Measurements from ENCODE around the gene MATCAP1.

The MATCAP1 gene

DNA sequence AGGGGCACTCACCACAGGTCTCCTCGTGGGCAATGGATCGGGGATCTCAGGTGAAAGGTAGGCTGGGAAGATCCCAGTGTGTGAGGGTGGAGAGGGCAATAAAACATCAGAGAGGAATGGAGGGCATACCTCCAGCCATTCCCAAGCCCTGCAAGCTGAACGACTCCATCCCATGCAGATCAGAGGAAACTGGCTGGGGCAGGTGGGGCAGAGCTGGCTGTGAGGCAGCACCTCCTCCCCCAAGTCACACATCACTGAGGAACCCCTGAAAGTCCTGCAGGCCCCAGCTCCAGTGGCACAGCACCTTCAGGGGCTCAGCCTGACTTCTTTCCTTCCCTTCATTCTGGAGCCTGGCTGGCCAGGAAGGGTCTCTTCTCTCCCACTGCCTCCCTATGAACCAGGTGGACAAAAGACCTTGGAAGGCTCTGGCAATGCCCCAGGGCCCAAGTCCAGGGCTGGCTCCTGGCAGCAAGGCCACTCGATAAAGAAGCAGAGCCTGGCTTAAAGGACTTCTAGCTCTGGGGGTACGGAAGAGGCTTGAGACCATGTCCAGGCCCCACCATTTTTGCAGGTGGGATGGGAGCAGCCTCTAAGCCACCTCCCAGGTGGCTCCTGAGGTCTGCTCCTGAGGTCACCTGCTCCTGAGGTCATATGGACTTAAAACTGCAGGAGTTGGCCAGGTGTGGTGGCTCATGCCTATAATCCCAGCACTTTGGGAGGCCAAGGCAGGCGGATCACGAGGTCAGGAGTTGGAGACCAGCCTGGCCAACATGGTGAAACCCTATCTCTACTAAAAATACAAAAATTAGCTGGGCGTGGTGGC lies 29.6 kb upstream of the MATCAP1 start:
- TF ChIP-seq, protein P1, sequence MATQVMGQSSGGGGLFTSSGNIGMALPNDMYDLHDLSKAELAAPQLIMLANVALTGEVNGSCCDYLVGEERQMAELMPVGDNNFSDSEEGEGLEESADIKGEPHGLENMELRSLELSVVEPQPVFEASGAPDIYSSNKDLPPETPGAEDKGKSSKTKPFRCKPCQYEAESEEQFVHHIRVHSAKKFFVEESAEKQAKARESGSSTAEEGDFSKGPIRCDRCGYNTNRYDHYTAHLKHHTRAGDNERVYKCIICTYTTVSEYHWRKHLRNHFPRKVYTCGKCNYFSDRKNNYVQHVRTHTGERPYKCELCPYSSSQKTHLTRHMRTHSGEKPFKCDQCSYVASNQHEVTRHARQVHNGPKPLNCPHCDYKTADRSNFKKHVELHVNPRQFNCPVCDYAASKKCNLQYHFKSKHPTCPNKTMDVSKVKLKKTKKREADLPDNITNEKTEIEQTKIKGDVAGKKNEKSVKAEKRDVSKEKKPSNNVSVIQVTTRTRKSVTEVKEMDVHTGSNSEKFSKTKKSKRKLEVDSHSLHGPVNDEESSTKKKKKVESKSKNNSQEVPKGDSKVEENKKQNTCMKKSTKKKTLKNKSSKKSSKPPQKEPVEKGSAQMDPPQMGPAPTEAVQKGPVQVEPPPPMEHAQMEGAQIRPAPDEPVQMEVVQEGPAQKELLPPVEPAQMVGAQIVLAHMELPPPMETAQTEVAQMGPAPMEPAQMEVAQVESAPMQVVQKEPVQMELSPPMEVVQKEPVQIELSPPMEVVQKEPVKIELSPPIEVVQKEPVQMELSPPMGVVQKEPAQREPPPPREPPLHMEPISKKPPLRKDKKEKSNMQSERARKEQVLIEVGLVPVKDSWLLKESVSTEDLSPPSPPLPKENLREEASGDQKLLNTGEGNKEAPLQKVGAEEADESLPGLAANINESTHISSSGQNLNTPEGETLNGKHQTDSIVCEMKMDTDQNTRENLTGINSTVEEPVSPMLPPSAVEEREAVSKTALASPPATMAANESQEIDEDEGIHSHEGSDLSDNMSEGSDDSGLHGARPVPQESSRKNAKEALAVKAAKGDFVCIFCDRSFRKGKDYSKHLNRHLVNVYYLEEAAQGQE (IDR thresholded peaks at IDR 0.05; ENCODE audit: low read depth): no peak
- no peak for TF ChIP-seq TEAD4 (IDR thresholded peaks at IDR 0.05)

DNA sequence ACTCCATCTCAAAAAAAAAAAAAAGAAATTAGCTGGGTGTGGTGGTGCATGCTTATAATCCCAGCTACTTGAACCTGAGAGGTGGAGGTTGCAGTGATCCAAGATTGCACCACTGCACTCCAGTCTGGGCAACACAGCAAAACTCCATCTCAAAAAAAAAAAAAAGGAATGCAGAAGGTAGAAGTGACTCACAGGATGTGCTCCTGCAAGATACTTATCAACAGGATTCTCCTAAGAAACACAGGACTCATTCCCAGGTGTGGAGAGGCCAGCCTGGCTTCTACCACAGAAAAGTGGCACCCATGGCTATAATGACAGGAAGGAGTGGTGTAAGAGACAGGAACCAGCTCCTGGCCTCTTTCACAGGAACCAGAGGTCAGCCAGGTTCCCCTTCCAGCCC lies 29.0 kb upstream of the MATCAP1 start:
- no peak for TF ChIP-seq TCF12 (IDR thresholded peaks at IDR 0.05; ENCODE audit: low read depth)
- no peak for TF ChIP-seq ZBTB7A (IDR thresholded peaks at IDR 0.05; ENCODE audit: low read depth)
- TF ChIP-seq CREB1 (IDR thresholded peaks at IDR 0.05; ENCODE audit: low read depth): no peak
- TF ChIP-seq EP300 (IDR thresholded peaks at IDR 0.05; ENCODE audit: borderline replicate concordance): no peak

- TF ChIP-seq CEBPB (IDR thresholded peaks at IDR 0.05) (no peak), NFIC (IDR thresholded peaks at IDR 0.05) (no peak), RAD21 (IDR thresholded peaks at IDR 0.05; ENCODE audit: low read depth) (no peak), USF1 (IDR thresholded peaks at IDR 0.05) (no peak), ZBTB7A (IDR thresholded peaks at IDR 0.05; ENCODE audit: low read depth) (no peak), TCF12 (IDR thresholded peaks at IDR 0.05; ENCODE audit: low read depth) (no peak), EP300 (IDR thresholded peaks at IDR 0.05; ENCODE audit: borderline replicate concordance) (no peak), TAF1 (IDR thresholded peaks at IDR 0.05; ENCODE audit: low read depth) (no peak), FOXM1 (IDR thresholded peaks at IDR 0.05; ENCODE audit: borderline replicate concordance, low read depth) (no peak), YY1 (IDR thresholded peaks at IDR 0.05; ENCODE audit: low read depth) (no peak), EGR1 (IDR thresholded peaks at IDR 0.05) (no peak), CREB1 (IDR thresholded peaks at IDR 0.05; ENCODE audit: low read depth) (no peak), TEAD4 (IDR thresholded peaks at IDR 0.05) (no peak)
- TF ChIP-seq, protein P1 (IDR thresholded peaks at IDR 0.05; ENCODE audit: low read depth): no peak
- TF ChIP-seq, protein P2, sequence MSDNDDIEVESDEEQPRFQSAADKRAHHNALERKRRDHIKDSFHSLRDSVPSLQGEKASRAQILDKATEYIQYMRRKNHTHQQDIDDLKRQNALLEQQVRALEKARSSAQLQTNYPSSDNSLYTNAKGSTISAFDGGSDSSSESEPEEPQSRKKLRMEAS (IDR thresholded peaks at IDR 0.05): no peak
These were observed 27.9 kb upstream of the MATCAP1 start for GRCh38 chr16:67211674-67212073.

DNA sequence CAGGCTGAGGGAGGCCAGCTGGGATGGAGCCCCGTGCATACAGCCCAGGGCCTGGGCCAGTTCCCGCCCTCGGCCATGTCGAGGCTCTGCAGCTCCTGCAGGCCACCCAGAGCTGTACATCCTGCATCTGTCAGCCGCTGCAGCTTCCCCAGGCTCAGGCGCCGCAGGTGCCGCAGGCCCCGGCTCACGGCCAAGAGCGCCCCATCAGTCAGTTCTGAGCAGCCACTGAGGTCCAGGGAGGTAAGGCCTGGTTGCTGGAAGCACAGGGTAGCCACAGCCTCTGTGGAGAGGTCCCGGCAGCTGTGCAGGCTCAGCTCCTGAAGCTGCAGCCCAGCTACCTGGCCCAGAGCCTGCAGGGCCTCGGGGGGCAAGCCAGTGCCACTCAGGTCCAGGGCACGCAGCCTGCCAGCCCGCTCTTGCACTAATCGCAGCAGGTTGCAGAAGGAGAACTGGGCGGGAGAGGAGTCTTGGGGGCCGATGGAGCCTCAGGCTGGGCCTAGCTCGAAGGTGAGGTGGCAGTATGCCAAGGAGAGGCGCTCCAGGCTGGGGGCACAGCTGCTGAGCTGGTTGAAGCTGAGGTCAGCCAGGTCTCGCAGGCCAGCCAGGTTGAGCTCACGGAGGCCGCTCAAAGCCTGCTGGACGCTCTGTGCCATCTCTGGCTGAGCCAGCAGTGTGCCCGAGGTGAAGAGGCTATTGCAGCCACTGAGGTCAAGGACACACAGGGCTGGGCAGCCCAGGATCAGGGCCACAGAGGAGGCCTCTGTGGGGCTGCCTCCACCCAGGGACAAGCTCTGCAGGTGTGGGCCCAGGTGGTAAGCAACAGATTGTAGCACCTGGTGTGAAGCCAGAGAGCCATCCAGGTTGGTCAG lies 26.5 kb upstream of the MATCAP1 start:
- no peak for TF ChIP-seq CREB1 (IDR thresholded peaks at IDR 0.05; ENCODE audit: low read depth)
- no peak for TF ChIP-seq RAD21 (IDR thresholded peaks at IDR 0.05; ENCODE audit: low read depth)
- no peak for TF ChIP-seq EP300 (IDR thresholded peaks at IDR 0.05; ENCODE audit: borderline replicate concordance)
- no peak for TF ChIP-seq CEBPB (IDR thresholded peaks at IDR 0.05)
- no peak for TF ChIP-seq TEAD4 (IDR thresholded peaks at IDR 0.05)
- TF ChIP-seq, protein P1 (IDR thresholded peaks at IDR 0.05; ENCODE audit: low read depth): no peak
- TF ChIP-seq USF1 (IDR thresholded peaks at IDR 0.05): no peak
- TF ChIP-seq FOXM1 (IDR thresholded peaks at IDR 0.05; ENCODE audit: borderline replicate concordance, low read depth): no peak
- no peak for TF ChIP-seq YY1 (IDR thresholded peaks at IDR 0.05; ENCODE audit: low read depth)
- TF ChIP-seq, protein P2 (IDR thresholded peaks at IDR 0.05): no peak
- no peak for TF ChIP-seq NFIC (IDR thresholded peaks at IDR 0.05)

Data from Ishikawa (cell line).